Stimulated activated effector memory CD8-positive, alpha-beta T cell treated with anti-CD3 and anti-CD28 coated beads, Interleukin-12 subunit alpha, Interleukin-12 subunit beta, amount 100 ng/mL, for 72 hours (primary cell): ENCODE measurements around the gene GREB1L.
"Not testable (repeated sequence)": the region's sequence is repeated elsewhere in the genome, so short reads cannot be mapped to it uniquely, and the experiment has no call there.

Source experiments
- ATAC-seq: fragments of 150-1000 bp; cut with Tn5 transposase; 2 replicates; pipeline ENCODE4 v1.10.0; 2021
- DNase-seq, 2 donors: peaks; one replicate each; pipeline ENCODE4 v3.0.0; 2021 to 2022; ENCODE audit warnings: low spot score in 2 of 2
- H3K27ac Mint-ChIP-seq: one replicate; pipeline ENCODE4 v1.8.0; 2022; ENCODE audit warnings: mild to moderate bottlenecking, mixed read lengths
- H3K36me3 Mint-ChIP-seq: one replicate; pipeline ENCODE4 v1.8.0; 2022; ENCODE audit warnings: mild to moderate bottlenecking, mixed read lengths
- H3K4me1 Mint-ChIP-seq: one replicate; pipeline ENCODE4 v1.8.0; 2022; ENCODE audit warnings: mixed read lengths
- H3K4me3 Mint-ChIP-seq: one replicate; pipeline ENCODE4 v1.8.0; 2022; ENCODE audit warnings: mild to moderate bottlenecking, mixed read lengths
- H3K9me3 Mint-ChIP-seq: one replicate; pipeline ENCODE4 v1.8.0; 2022; ENCODE audit warnings: mixed read lengths

Gene GREB1L

DNA sequence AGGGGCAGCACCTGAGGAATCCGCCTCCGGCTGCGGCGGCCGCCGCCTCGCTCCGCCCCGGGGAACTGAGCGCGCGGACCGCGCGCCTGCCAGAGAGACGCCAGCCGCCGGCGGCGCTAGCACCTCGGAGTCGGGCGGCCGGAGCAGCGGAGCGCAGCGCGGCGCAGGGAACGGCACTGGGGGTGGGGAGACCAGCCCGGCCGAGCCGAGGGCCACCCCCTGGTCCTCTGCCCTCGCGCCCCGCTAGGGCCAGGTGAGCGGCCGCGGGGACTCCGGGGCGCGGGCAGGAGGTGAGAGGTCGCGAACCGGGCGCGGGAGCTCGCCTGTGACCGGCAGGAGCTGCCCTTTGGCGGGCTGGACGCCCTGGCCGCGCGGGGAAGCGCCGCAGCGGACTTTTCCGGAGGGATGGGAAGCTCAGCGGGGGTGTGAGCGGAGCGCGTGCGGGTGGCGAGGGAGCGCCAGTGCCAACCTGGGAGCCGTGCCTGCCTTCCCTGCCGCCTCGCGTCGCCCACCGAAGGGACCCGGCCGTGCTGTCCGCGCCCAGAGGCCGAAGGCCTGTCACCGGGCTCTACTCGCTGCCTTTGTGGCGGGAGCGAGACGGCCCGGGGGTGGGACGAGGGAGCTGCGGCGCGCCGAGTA, at the start of gene GREB1L:
Gene GREB1L, plus strand, starts transcription at position 92 of the 639 bp plus-strand sequence. CDS start 141,287 bp downstream, outside the sequence.
- H3K4me1 Mint-ChIP-seq, result peaks cover 6% of the 10 kb centered on the region
- peak within 1 kb of the TSS; percentile 37 for H3K4me3 Mint-ChIP-seq
- no peaks in the 10 kb centered on the region for H3K9me3 Mint-ChIP-seq
- ATAC-seq (peak; percentile 65), DNase-seq (no peak)
- no peak within 1 kb of the TSS for H3K27ac Mint-ChIP-seq
- no peaks in the 10 kb centered on the region for H3K36me3 Mint-ChIP-seq

DNA sequence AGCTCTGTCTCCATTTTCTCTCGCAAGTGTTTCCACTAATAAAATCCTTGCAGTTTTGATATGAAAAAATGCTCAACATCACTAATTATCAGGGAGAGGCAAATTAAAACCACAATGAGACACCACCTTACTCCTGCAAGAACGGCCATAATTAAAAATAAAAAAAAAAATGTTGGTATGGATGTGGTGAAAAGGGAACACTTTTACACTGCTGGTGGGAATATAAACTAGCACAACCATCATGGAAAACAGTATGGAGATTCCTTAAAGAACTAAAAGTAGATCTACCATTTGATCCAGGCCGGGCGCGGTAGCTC, 49.8 kb upstream of the GREB1L start:
- Mint-ChIP-seq H3K36me3 (no peaks in the 10 kb centered on the region), H3K9me3 (no peaks in the 10 kb centered on the region), H3K27ac (no peak overlapping the region), H3K4me1 (no peaks in the 10 kb centered on the region), H3K4me3 (no peak overlapping the region)
- ATAC-seq (no peak), DNase-seq (no peak)

GRCh38 chr18:21194871-21195771, 46.9 kb upstream of the GREB1L start:
- ATAC-seq, result no peak
- no peak overlapping the region for H3K4me3 Mint-ChIP-seq
- no peak overlapping the region for H3K27ac Mint-ChIP-seq
- H3K4me1 Mint-ChIP-seq, result no peaks in the 10 kb centered on the region
- H3K36me3 Mint-ChIP-seq, result no peaks in the 10 kb centered on the region
- DNase-seq, result peak in 1 of 2 donors; percentile 25
- no peaks in the 10 kb centered on the region for H3K9me3 Mint-ChIP-seq

DNA sequence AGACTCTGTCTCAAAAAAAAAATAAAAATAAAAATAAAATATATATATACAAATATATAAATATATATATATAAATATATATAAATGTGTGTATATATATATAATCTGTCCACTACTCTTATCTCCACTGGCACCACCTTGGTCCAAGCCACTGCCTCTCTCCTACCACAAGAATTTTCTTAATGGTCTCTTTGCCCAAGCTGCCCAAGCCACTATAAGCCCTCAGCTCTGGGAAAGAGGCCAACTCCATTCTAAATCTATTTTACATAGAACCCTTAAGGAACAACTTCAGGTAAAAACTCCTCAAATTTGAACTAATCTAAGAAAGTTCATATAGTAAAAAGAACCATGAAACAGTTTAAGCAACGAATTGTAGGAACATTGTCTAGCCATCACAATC, 45.6 kb upstream of the GREB1L start:
- no peaks in the 10 kb centered on the region for H3K4me1 Mint-ChIP-seq
- no peak overlapping the region for H3K27ac Mint-ChIP-seq
- no peak overlapping the region for H3K4me3 Mint-ChIP-seq
- H3K9me3 Mint-ChIP-seq, result no peaks in the 10 kb centered on the region
- no peaks in the 10 kb centered on the region for H3K36me3 Mint-ChIP-seq
- ATAC-seq (no peak), DNase-seq (no peak)

- ATAC-seq, result no peak
- Mint-ChIP-seq H3K4me1 (no peaks in the 10 kb centered on the region), H3K9me3 (no peaks in the 10 kb centered on the region), H3K27ac (no peak overlapping the region), H3K4me3 (no peak overlapping the region), H3K36me3 (no peaks in the 10 kb centered on the region)
- DNase-seq, result peak in 1 of 2 donors; percentile 6
These were observed 38.9 kb upstream of the GREB1L start for GRCh38 chr18:21203126-21203525.

GRCh38 chr18:21203542-21204241, 38.3 kb upstream of the GREB1L start:
- H3K4me3 Mint-ChIP-seq, result no peak overlapping the region
- H3K36me3 Mint-ChIP-seq, result no peaks in the 10 kb centered on the region
- no peak for ATAC-seq
- no peaks in the 10 kb centered on the region for H3K9me3 Mint-ChIP-seq
- no peaks in the 10 kb centered on the region for H3K4me1 Mint-ChIP-seq
- no peak overlapping the region for H3K27ac Mint-ChIP-seq
- peak in 1 of 2 donors; percentile 18 for DNase-seq

DNA sequence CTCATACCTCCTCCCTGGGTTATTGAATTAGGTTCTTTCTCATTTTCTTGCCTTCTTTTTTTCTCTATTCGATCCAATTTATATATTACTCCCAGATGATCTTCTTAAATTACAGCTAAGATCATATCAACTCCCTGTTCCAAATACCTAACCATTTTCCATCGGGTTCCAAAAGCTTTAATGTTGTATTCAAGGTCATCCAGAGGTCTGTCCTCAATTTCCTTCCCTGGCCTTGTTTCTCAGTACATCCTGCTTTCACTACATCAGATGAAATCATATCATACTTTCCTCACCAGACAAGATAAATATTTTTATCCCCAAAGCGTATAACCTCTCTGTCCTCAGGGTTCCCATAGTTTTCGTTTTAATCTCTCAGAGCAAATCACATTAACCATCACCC, 36.3 kb upstream of the GREB1L start:
- Mint-ChIP-seq H3K9me3 (no peaks in the 10 kb centered on the region), H3K27ac (no peak overlapping the region)
- ATAC-seq, result no peak

DNA sequence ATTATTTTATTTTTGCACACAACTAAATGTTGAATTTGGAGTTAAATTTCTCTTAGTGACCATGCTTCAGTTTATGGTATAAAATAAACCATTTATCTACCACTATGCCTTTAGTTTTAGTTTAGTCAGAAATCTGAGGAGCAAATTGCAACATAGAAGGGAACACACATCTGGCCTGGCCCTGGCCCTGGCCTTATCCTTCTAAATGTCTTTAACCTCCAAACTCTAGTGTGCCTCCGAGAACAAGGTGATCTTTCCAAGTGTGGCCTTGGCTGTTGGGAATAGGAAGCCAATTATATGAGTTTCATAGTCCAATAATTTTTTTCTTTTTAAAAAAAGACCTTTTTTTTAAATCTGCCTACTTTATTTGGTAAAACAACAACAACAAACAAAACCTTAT, 31.8 kb upstream of the GREB1L start:
- DNase-seq, result no peak
- no peaks in the 10 kb centered on the region for H3K9me3 Mint-ChIP-seq
- no peaks in the 10 kb centered on the region for H3K4me1 Mint-ChIP-seq
- no peaks in the 10 kb centered on the region for H3K36me3 Mint-ChIP-seq
- no peak overlapping the region for H3K27ac Mint-ChIP-seq
- no peak for ATAC-seq
- H3K4me3 Mint-ChIP-seq, result no peak overlapping the region

More for the DNA sequence above, 36.3 kb upstream of the GREB1L start:
- no peak for DNase-seq
- Mint-ChIP-seq H3K36me3 (no peaks in the 10 kb centered on the region), H3K4me1 (no peaks in the 10 kb centered on the region), H3K4me3 (no peak overlapping the region)

DNA sequence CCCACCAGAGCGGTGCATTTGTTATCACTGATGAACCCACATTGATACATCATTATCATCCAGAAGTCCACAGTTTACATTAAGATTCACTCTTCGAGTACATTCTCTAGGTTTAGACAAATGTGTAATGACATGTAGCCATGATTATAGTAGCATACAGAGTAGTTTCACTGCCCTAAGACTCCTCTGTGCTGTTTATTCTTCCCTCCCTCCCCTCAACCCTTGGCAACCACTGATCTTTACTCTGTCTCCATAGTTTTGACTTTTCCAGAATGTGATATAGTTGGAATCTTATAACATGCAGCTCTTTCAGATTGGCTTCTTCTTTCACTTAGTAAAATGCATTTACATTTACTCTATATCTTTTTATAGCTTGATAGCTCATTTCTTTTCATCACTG, 31.2 kb upstream of the GREB1L start:
- no peaks in the 10 kb centered on the region for H3K4me1 Mint-ChIP-seq

DNA sequence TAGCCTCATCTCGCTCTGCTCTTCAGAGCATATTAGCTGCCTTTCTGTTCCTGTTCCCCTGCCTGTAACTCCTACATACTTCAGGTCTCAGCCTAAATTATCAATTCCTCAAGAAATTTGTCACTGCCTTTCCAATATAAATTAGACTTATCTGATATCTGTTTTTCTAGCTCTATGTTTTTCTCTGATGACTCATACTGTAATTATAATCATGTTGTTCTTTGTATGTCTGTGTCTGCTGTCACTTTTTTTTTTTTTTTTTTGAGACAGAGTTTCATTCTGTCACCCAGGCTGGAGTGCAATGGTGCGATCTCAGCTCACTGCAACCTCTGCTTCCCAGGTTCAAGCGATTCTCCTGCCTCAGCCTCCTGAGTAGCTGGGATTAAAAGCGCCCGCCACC, 27.6 kb upstream of the GREB1L start:
- H3K4me1 Mint-ChIP-seq, H3K9me3 Mint-ChIP-seq, H3K27ac Mint-ChIP-seq, H3K36me3 Mint-ChIP-seq, DNase-seq, H3K4me3 Mint-ChIP-seq, ATAC-seq: not testable (repeated sequence)

More for the DNA sequence above, 31.2 kb upstream of the GREB1L start:
- Mint-ChIP-seq H3K4me3 (no peak overlapping the region), H3K36me3 (no peaks in the 10 kb centered on the region), H3K9me3 (no peaks in the 10 kb centered on the region), H3K27ac (no peak overlapping the region)
- ATAC-seq (no peak), DNase-seq (no peak)

DNA sequence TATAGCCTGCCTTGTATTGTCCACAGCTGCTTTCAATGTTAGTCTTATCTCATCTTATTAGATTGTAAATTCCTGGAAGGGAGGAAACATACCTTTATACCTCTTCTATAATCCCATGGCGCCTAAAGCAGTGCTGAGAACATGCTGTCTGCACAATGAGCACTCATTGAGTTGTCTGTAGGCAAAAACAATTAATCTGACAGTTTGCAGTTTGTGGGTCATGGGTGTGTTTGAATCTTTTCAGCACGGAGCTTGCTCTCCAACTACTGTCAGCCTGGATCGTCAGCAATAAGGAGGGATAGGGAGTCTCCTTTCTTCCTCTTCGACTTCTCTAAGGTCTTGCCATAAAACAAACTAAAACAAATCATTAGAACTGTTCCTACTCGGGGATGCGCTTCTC, 26.5 kb upstream of the GREB1L start:
- no peak overlapping the region for H3K4me3 Mint-ChIP-seq
- H3K9me3 Mint-ChIP-seq, result no peaks in the 10 kb centered on the region
- H3K27ac Mint-ChIP-seq, result no peak overlapping the region
- no peaks in the 10 kb centered on the region for H3K4me1 Mint-ChIP-seq
- ATAC-seq, result no peak
- no peak for DNase-seq
- H3K36me3 Mint-ChIP-seq, result no peaks in the 10 kb centered on the region

GRCh38 chr18:21218862-21219261, 23.2 kb upstream of the GREB1L start:
- no peaks in the 10 kb centered on the region for H3K36me3 Mint-ChIP-seq
- no peak overlapping the region for H3K27ac Mint-ChIP-seq
- DNase-seq (no peak), ATAC-seq (no peak)
- no peaks in the 10 kb centered on the region for H3K9me3 Mint-ChIP-seq
- no peak overlapping the region for H3K4me3 Mint-ChIP-seq
- no peaks in the 10 kb centered on the region for H3K4me1 Mint-ChIP-seq

DNA sequence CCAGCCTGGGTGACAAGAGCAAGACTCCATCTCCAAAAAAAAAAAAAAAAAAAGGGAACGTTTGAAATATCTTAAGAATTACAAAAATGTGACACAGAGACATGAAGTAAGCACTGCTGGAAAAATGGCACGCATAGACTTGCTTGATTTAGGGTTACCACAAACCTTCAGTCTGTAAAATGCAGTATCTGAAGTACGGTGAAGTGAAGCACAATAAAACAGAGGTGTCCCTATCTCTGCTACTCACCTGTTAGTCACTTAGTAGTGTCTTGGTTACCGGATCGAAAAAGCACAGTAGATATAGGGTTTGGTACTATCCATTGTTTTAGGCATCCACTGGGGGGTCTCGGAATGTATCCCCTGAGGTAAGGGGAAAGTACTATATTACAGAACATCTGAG, 11.6 kb upstream of the GREB1L start:
- Mint-ChIP-seq H3K36me3 (no peaks in the 10 kb centered on the region), H3K4me1 (no peaks in the 10 kb centered on the region), H3K9me3 (no peaks in the 10 kb centered on the region), H3K27ac (no peak overlapping the region), H3K4me3 (no peak overlapping the region)
- DNase-seq, result no peak
- ATAC-seq, result no peak

- no peaks in the 10 kb centered on the region for H3K36me3 Mint-ChIP-seq
- no peak for DNase-seq
- H3K9me3 Mint-ChIP-seq, result no peaks in the 10 kb centered on the region
- no peak for ATAC-seq
- peaks cover 6% of the 10 kb centered on the region for H3K4me1 Mint-ChIP-seq
- H3K27ac Mint-ChIP-seq, result no peak overlapping the region
- peak overlapping the region; percentile 37 for H3K4me3 Mint-ChIP-seq
These were observed 557 bp upstream of the GREB1L start for GRCh38 chr18:21241301-21242048.

- DNase-seq, result no peak
These were observed 859 bp downstream of the GREB1L start for GRCh38 chr18:21242780-21243401.

More at GRCh38 chr18:21242780-21243401, 859 bp downstream of the GREB1L start:
- H3K9me3 Mint-ChIP-seq, result no peaks in the 10 kb centered on the region
- no peak for ATAC-seq
- peak overlapping the region; percentile 16 for H3K4me3 Mint-ChIP-seq
- H3K27ac Mint-ChIP-seq, result no peak overlapping the region
- peaks cover 6% of the 10 kb centered on the region for H3K4me1 Mint-ChIP-seq
- H3K36me3 Mint-ChIP-seq, result no peaks in the 10 kb centered on the region
